Measurements from ENCODE around the gene WNT2B.
A peak's percentile ranks its signal among the peaks of the same experiment; 100 is the strongest.

The WNT2B gene

GRCh38 chr1:112509005-112509659 lies 367 bp downstream of the WNT2B start:
- Histone ChIP-seq H4K5ac (ENCODE audit: low read length) (no peak overlapping the region), H2AK5ac (ENCODE audit: low read length) (no peak overlapping the region), H3K27ac (ENCODE audit: low read depth, low read length) (no peak overlapping the region), H2BK5ac (ENCODE audit: low read length) (no peak overlapping the region), H3K4me1 (ENCODE audit: control insufficient read depth, low read depth, low read length) (peaks cover 5% of the 10 kb centered on the region), H3K4ac (ENCODE audit: low read depth, low read length) (no peak overlapping the region), H3K27me3 (ENCODE audit: insufficient read depth, low read length, poor library complexity) (peaks cover 6% of the 10 kb centered on the region), H3K23ac (ENCODE audit: low read length) (no peak overlapping the region), H3K36me3 (ENCODE audit: control insufficient read depth, insufficient read depth, low read length) (no peaks in the 10 kb centered on the region), H3K18ac (ENCODE audit: low read length) (peak overlapping the region; percentile 41), H3K4me2 (ENCODE audit: low read length) (peak overlapping the region; percentile 71), H3K56ac (ENCODE audit: low read length) (peak overlapping the region; percentile 79), H4K8ac (ENCODE audit: low read depth, low read length) (no peak overlapping the region), H2BK15ac (replicated peaks; ENCODE audit: low read depth) (no peak overlapping the region), H2BK120ac (ENCODE audit: low read depth, low read length) (no peak overlapping the region), H3K4me3 (ENCODE audit: low read length) (peak overlapping the region; percentile 54), H3K79me2 (ENCODE audit: control insufficient read depth, insufficient read depth, low read length) (no peaks in the 10 kb centered on the region), H3K9ac (ENCODE audit: low read length) (peak overlapping the region; percentile 35), H3K79me1 (ENCODE audit: low read length) (no peaks in the 10 kb centered on the region)
- DNase-seq, result peak; percentile 83
- WGBS (ENCODE audit: extremely low coverage, insufficient coverage, low lambda C conversion rate), result no CpG with 5 or more reads among the region's 66 CpGs

- Histone ChIP-seq H3K27me3 (ENCODE audit: insufficient read depth, low read length, poor library complexity) (peaks cover 6% of the 10 kb centered on the region), H3K27ac (ENCODE audit: low read depth, low read length) (no peak overlapping the region), H4K5ac (ENCODE audit: low read length) (no peak overlapping the region), H3K4me2 (ENCODE audit: low read length) (peak overlapping the region; percentile 71), H3K56ac (ENCODE audit: low read length) (peak overlapping the region; percentile 79), H2BK5ac (ENCODE audit: low read length) (no peak overlapping the region), H3K36me3 (ENCODE audit: control insufficient read depth, insufficient read depth, low read length) (no peaks in the 10 kb centered on the region), H2BK120ac (ENCODE audit: low read depth, low read length) (no peak overlapping the region), H3K18ac (ENCODE audit: low read length) (peak overlapping the region; percentile 5), H3K79me1 (ENCODE audit: low read length) (no peaks in the 10 kb centered on the region), H2BK15ac (replicated peaks; ENCODE audit: low read depth) (no peak overlapping the region), H3K4me3 (ENCODE audit: low read length) (no peak overlapping the region), H4K8ac (ENCODE audit: low read depth, low read length) (no peak overlapping the region), H3K4ac (ENCODE audit: low read depth, low read length) (no peak overlapping the region), H3K23ac (ENCODE audit: low read length) (no peak overlapping the region), H3K4me1 (ENCODE audit: control insufficient read depth, low read depth, low read length) (peaks cover 5% of the 10 kb centered on the region), H3K9ac (ENCODE audit: low read length) (peak overlapping the region; percentile 35), H3K79me2 (ENCODE audit: control insufficient read depth, insufficient read depth, low read length) (no peaks in the 10 kb centered on the region), H2AK5ac (ENCODE audit: low read length) (no peak overlapping the region)
- WGBS (ENCODE audit: extremely low coverage, insufficient coverage, low lambda C conversion rate), result no CpG with 5 or more reads among the region's 16 CpGs
- no peak for DNase-seq
Observed at GRCh38 chr1:112509660-112510178, 954 bp downstream of the WNT2B start.

- no peak for DNase-seq
- Histone ChIP-seq H3K79me2 (ENCODE audit: control insufficient read depth, insufficient read depth, low read length) (no peaks in the 10 kb centered on the region), H3K36me3 (ENCODE audit: control insufficient read depth, insufficient read depth, low read length) (no peaks in the 10 kb centered on the region), H3K79me1 (ENCODE audit: low read length) (no peaks in the 10 kb centered on the region), H3K18ac (ENCODE audit: low read length) (peak overlapping the region; percentile 5), H2BK15ac (replicated peaks; ENCODE audit: low read depth) (no peak overlapping the region), H3K27me3 (ENCODE audit: insufficient read depth, low read length, poor library complexity) (peaks cover 6% of the 10 kb centered on the region), H3K27ac (ENCODE audit: low read depth, low read length) (no peak overlapping the region), H3K4me1 (ENCODE audit: control insufficient read depth, low read depth, low read length) (peaks cover 5% of the 10 kb centered on the region), H3K4me3 (ENCODE audit: low read length) (no peak overlapping the region), H2BK120ac (ENCODE audit: low read depth, low read length) (no peak overlapping the region), H3K9ac (ENCODE audit: low read length) (peak overlapping the region; percentile 1), H3K4ac (ENCODE audit: low read depth, low read length) (no peak overlapping the region), H3K56ac (ENCODE audit: low read length) (peak overlapping the region; percentile 45), H3K23ac (ENCODE audit: low read length) (peak overlapping the region; percentile 3), H4K8ac (ENCODE audit: low read depth, low read length) (no peak overlapping the region), H4K5ac (ENCODE audit: low read length) (no peak overlapping the region), H3K4me2 (ENCODE audit: low read length) (peak overlapping the region; percentile 7), H2BK5ac (ENCODE audit: low read length) (no peak overlapping the region), H2AK5ac (ENCODE audit: low read length) (no peak overlapping the region)
- no CpG with 5 or more reads among the region's 7 CpGs for WGBS (ENCODE audit: extremely low coverage, insufficient coverage, low lambda C conversion rate)
Observed at GRCh38 chr1:112510340-112510739, 1.6 kb downstream of the WNT2B start.

GRCh38 chr1:112511897-112512296 lies 3.1 kb downstream of the WNT2B start:
- Histone ChIP-seq H3K79me1 (ENCODE audit: low read length) (no peaks in the 10 kb centered on the region), H4K5ac (ENCODE audit: low read length) (no peak overlapping the region), H3K23ac (ENCODE audit: low read length) (no peak overlapping the region), H3K56ac (ENCODE audit: low read length) (no peak overlapping the region), H3K4ac (ENCODE audit: low read depth, low read length) (no peak overlapping the region), H3K79me2 (ENCODE audit: control insufficient read depth, insufficient read depth, low read length) (no peaks in the 10 kb centered on the region), H2BK5ac (ENCODE audit: low read length) (no peak overlapping the region), H3K4me2 (ENCODE audit: low read length) (no peak overlapping the region), H3K27me3 (ENCODE audit: insufficient read depth, low read length, poor library complexity) (peaks cover 6% of the 10 kb centered on the region), H3K9ac (ENCODE audit: low read length) (no peak overlapping the region), H3K36me3 (ENCODE audit: control insufficient read depth, insufficient read depth, low read length) (no peaks in the 10 kb centered on the region), H2AK5ac (ENCODE audit: low read length) (no peak overlapping the region), H2BK120ac (ENCODE audit: low read depth, low read length) (no peak overlapping the region), H4K8ac (ENCODE audit: low read depth, low read length) (no peak overlapping the region), H2BK15ac (replicated peaks; ENCODE audit: low read depth) (no peak overlapping the region), H3K4me3 (ENCODE audit: low read length) (no peak overlapping the region), H3K27ac (ENCODE audit: low read depth, low read length) (no peak overlapping the region), H3K18ac (ENCODE audit: low read length) (no peak overlapping the region), H3K4me1 (ENCODE audit: control insufficient read depth, low read depth, low read length) (peaks cover 5% of the 10 kb centered on the region)
- DNase-seq, result no peak
- no CpG with 5 or more reads among the region's 2 CpGs for WGBS (ENCODE audit: extremely low coverage, insufficient coverage, low lambda C conversion rate)

- Histone ChIP-seq H4K8ac (ENCODE audit: low read depth, low read length) (no peak overlapping the region), H3K27me3 (ENCODE audit: insufficient read depth, low read length, poor library complexity) (peaks cover 6% of the 10 kb centered on the region), H2BK15ac (replicated peaks; ENCODE audit: low read depth) (no peak overlapping the region), H3K36me3 (ENCODE audit: control insufficient read depth, insufficient read depth, low read length) (no peaks in the 10 kb centered on the region), H3K79me2 (ENCODE audit: control insufficient read depth, insufficient read depth, low read length) (no peaks in the 10 kb centered on the region), H3K27ac (ENCODE audit: low read depth, low read length) (no peak overlapping the region), H3K4me2 (ENCODE audit: low read length) (no peak overlapping the region), H3K9ac (ENCODE audit: low read length) (no peak overlapping the region), H3K4me3 (ENCODE audit: low read length) (no peak overlapping the region), H3K79me1 (ENCODE audit: low read length) (no peaks in the 10 kb centered on the region), H3K18ac (ENCODE audit: low read length) (no peak overlapping the region), H3K4me1 (ENCODE audit: control insufficient read depth, low read depth, low read length) (peaks cover 5% of the 10 kb centered on the region), H2AK5ac (ENCODE audit: low read length) (no peak overlapping the region), H2BK120ac (ENCODE audit: low read depth, low read length) (no peak overlapping the region), H3K56ac (ENCODE audit: low read length) (no peak overlapping the region), H2BK5ac (ENCODE audit: low read length) (no peak overlapping the region), H4K5ac (ENCODE audit: low read length) (no peak overlapping the region), H3K4ac (ENCODE audit: low read depth, low read length) (no peak overlapping the region), H3K23ac (ENCODE audit: low read length) (no peak overlapping the region)
- DNase-seq, result no peak
- WGBS (ENCODE audit: extremely low coverage, insufficient coverage, low lambda C conversion rate), result no CpG with 5 or more reads among the region's 9 CpGs
Observed at GRCh38 chr1:112513112-112513870, 4.5 kb downstream of the WNT2B start.

Measured in mesendoderm (in vitro differentiated cells).